ENCODE data around the gene ANKRD52. TPM values are rescaled to one million over a fixed set of nuclear protein-coding genes. Genes with fewer than 3 reads are reported as not detected.

Gene ANKRD52
- total and polyA plus RNA-seq, 9 of the 15 experiments (the other 6 are each of a cell fraction or from before 2014, with no cell fraction given): 0.52 to 46.8 (median 7.9) TPM

DNA sequence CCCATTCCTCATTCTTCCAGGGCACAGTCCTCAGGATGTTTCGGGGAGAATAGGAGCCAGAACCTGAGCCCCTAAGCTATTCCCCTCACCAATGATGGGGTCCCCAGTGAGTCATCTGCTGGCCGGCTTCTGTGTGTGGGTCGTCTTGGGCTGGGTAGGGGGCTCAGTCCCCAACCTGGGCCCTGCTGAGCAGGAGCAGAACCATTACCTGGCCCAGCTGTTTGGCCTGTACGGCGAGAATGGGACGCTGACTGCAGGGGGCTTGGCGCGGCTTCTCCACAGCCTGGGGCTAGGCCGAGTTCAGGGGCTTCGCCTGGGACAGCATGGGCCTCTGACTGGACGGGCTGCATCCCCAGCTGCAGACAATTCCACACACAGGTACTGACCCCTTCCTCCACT is 27.0 kb downstream of the ANKRD52 start:
- no peaks in the 10 kb centered on the region for H4K20me1 ChIP-seq (replicated peaks; ENCODE audit: control insufficient read depth, insufficient read depth, low read length)
- ChIA-PET CTCF (ENCODE audit: low intra/inter-chr PET ratio) (no interaction called here), POLR2A (interaction anchor here (0.7 to 2.0 kb wide), 6 partner anchors 9 to 447 kb away, joined by 3 to 6 read pairs (median 4); partner anchors contain the start of gene RNF41)
- no peaks in the 10 kb centered on the region for H3K9me1 ChIP-seq (ENCODE audit: control insufficient read depth, insufficient read depth, low read length)
- H3K9ac ChIP-seq (ENCODE audit: insufficient read depth in 1 of 2, low read depth in 2 of 2, low read length in 2 of 2): peak overlapping the region in 1 of 2 experiments; percentile 32; a peak in 1 of 4 replicates
- no peaks in the 10 kb centered on the region for H3K9me3 ChIP-seq (replicated peaks; ENCODE audit: control insufficient read depth, insufficient read depth, low read depth, low read length)
- no peak overlapping the region for H3K4me3 ChIP-seq
- no TSS peak for BruUV-seq (replicated peaks)
- no peaks in the 10 kb centered on the region for H3K27me3 ChIP-seq (ENCODE audit: control insufficient read depth in 2 of 2, insufficient read depth in 2 of 2, low read length in 2 of 2)
- intact Hi-C loops (cut with micrococcal nuclease) (no loop called here), in situ Hi-C loops (cut with MboI) (no loop called here)
- no peak overlapping the region for H3K27ac ChIP-seq (ENCODE audit: extremely low read depth, low read depth, low read length)
- H2AFZ ChIP-seq (ENCODE audit: low read depth, low read length): no peak overlapping the region
- DNase-seq (ENCODE audit: extremely low read depth in 1 of 4, low spot score in 3 of 4) (no peak), ATAC-seq (no peak), FAIRE-seq (no peak)
- peaks cover 14 to 18% of the 10 kb centered on the region in 2 experiments; a peak in 4 of 5 replicates for H3K4me1 ChIP-seq (replicated peaks in 1 of 2; ENCODE audit: control insufficient read depth in 2 of 2, insufficient read depth in 2 of 2, low read length in 2 of 2)
- no peak overlapping the region for H3K4me2 ChIP-seq (ENCODE audit: insufficient read depth, low read length)
- TF ChIP-seq, protein P1, sequence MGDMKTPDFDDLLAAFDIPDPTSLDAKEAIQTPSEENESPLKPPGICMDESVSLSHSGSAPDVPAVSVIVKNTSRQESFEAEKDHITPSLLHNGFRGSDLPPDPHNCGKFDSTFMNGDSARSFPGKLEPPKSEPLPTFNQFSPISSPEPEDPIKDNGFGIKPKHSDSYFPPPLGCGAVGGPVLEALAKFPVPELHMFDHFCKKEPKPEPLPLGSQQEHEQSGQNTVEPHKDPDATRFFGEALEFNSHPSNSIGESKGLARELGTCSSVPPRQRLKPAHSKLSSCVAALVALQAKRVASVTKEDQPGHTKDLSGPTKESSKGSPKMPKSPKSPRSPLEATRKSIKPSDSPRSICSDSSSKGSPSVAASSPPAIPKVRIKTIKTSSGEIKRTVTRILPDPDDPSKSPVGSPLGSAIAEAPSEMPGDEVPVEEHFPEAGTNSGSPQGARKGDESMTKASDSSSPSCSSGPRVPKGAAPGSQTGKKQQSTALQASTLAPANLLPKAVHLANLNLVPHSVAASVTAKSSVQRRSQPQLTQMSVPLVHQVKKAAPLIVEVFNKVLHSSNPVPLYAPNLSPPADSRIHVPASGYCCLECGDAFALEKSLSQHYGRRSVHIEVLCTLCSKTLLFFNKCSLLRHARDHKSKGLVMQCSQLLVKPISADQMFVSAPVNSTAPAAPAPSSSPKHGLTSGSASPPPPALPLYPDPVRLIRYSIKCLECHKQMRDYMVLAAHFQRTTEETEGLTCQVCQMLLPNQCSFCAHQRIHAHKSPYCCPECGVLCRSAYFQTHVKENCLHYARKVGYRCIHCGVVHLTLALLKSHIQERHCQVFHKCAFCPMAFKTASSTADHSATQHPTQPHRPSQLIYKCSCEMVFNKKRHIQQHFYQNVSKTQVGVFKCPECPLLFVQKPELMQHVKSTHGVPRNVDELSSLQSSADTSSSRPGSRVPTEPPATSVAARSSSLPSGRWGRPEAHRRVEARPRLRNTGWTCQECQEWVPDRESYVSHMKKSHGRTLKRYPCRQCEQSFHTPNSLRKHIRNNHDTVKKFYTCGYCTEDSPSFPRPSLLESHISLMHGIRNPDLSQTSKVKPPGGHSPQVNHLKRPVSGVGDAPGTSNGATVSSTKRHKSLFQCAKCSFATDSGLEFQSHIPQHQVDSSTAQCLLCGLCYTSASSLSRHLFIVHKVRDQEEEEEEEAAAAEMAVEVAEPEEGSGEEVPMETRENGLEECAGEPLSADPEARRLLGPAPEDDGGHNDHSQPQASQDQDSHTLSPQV (IDR thresholded peaks at IDR 0.05): no peak
- TF ChIP-seq, protein P2, sequence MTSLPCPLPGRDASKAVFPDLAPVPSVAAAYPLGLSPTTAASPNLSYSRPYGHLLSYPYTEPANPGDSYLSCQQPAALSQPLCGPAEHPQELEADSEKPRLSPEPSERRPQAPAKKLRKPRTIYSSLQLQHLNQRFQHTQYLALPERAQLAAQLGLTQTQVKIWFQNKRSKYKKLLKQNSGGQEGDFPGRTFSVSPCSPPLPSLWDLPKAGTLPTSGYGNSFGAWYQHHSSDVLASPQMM (CRISPR knock-in tag; IDR thresholded peaks at IDR 0.05): no peak
- no peak for TF ChIP-seq FOXA3 (CRISPR knock-in tag; conservative IDR thresholded peaks at IDR 0.05 in 1 of 2, IDR thresholded peaks at IDR 0.05 in 1 of 2)
- no peak for TF ChIP-seq KAT8 (IDR thresholded peaks at IDR 0.05; ENCODE audit: low read depth)
- TF ChIP-seq, protein P3, sequence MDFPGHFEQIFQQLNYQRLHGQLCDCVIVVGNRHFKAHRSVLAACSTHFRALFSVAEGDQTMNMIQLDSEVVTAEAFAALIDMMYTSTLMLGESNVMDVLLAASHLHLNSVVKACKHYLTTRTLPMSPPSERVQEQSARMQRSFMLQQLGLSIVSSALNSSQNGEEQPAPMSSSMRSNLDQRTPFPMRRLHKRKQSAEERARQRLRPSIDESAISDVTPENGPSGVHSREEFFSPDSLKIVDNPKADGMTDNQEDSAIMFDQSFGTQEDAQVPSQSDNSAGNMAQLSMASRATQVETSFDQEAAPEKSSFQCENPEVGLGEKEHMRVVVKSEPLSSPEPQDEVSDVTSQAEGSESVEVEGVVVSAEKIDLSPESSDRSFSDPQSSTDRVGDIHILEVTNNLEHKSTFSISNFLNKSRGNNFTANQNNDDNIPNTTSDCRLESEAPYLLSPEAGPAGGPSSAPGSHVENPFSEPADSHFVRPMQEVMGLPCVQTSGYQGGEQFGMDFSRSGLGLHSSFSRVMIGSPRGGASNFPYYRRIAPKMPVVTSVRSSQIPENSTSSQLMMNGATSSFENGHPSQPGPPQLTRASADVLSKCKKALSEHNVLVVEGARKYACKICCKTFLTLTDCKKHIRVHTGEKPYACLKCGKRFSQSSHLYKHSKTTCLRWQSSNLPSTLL (IDR thresholded peaks at IDR 0.05): no peak
- WGBS (ENCODE audit: insufficient coverage, low coverage, missing lambda C conversion rate): 76% methylated on average over 11 of the region's 11 CpGs
- no peaks in the 10 kb centered on the region for H3K79me2 ChIP-seq (ENCODE audit: control insufficient read depth, insufficient read depth, low read length)
- peaks cover 6% of the 10 kb centered on the region; the same call in 2 of the 3 replicates for H3K36me3 ChIP-seq (ENCODE audit: control insufficient read depth, insufficient read depth, low read length)

All from K562 (cell line).